Smooth muscle cell (in vitro differentiated cells): ENCODE measurements around the gene CORO1C. TPM values are rescaled to one million over a fixed set of nuclear protein-coding genes. Genes with fewer than 3 reads are reported as not detected.

ENCODE experiments used
- DNase-seq: peaks from one replicate; lab custom pipeline; 2025; ENCODE audit not compliant: unreplicated experiment; lab: John Stamatoyannopoulos, UW
- H2AFZ ChIP-seq: fragments of 200-600 bp; sonication (generic); 2 replicates; pipeline ENCODE4 v1.6.0; 2016; ENCODE audit warnings: antibody characterized with exemption, low read depth, mild to moderate bottlenecking
- H3F3A ChIP-seq: fragments of 200-600 bp; sonication (generic); 2 replicates; pipeline ENCODE4 v1.6.0; 2017; ENCODE audit warnings: antibody characterized with exemption, low read depth
- H3K27ac ChIP-seq: fragments of 200-600 bp; sonication (generic); 2 replicates; pipeline ENCODE4 v1.5.1; 2016; ENCODE audit warnings: low read depth, mild to moderate bottlenecking
- H3K27me3 ChIP-seq: fragments of 200-600 bp; sonication (generic); 2 replicates; pipeline ENCODE4 v1.6.1; 2016; ENCODE audit warnings: low read depth, mild to moderate bottlenecking
- H3K36me3 ChIP-seq: fragments of 200-600 bp; sonication (generic); 2 replicates; pipeline ENCODE4 v1.5.1; 2016; ENCODE audit warnings: low read depth
- H3K4me1 ChIP-seq: fragments of 200-600 bp; sonication (generic); 2 replicates; pipeline ENCODE4 v1.5.1; 2016; ENCODE audit warnings: low read depth
- H3K4me2 ChIP-seq: fragments of 200-600 bp; sonication (generic); 2 replicates; pipeline ENCODE4 v1.6.0; 2016; ENCODE audit warnings: mild to moderate bottlenecking
- H3K4me3 ChIP-seq: fragments of 200-600 bp; sonication (generic); 2 replicates; pipeline ENCODE4 v1.5.1; 2016; ENCODE audit warnings: mild to moderate bottlenecking
- H3K79me2 ChIP-seq: fragments of 200-600 bp; sonication (generic); 2 replicates; pipeline ENCODE4 v1.6.0; 2016; ENCODE audit warnings: low read depth, mild to moderate bottlenecking
- H3K9ac ChIP-seq: fragments of 200-600 bp; sonication (generic); 2 replicates; pipeline ENCODE4 v1.6.0; 2016; ENCODE audit warnings: low read depth
- H3K9me3 ChIP-seq: fragments of 200-600 bp; sonication (generic); replicated peaks from 2 replicates; pipeline ENCODE4 v1.5.1; 2016; ENCODE audit warnings: low read depth
- H4K20me1 ChIP-seq: fragments of 200-600 bp; sonication (generic); 2 replicates; pipeline ENCODE4 v1.6.0; 2016; ENCODE audit warnings: low read depth
- WGBS: methylation state at CpG from one replicate; pipeline ENCODE4 v1.1.7; 2016; ENCODE audit warnings: low lambda C conversion rate; 5-methylcytosine and 5-hydroxymethylcytosine counted together
- polyA plus RNA-seq: library from polyadenylated mRNA; unstranded; fragments of >200 nt; fragmentation: Nextera tagmentation; extraction: Ambion mirVana; gene quantifications from 2 replicates; pipeline ENCODE4 v1.2.1, GENCODE V29; 2016
- total RNA-seq: library from RNA; depleted of rRNA; stranded (reverse); fragments of >200 nt; gene quantifications from 2 replicates; pipeline ENCODE4 v1.2.3, GENCODE V29; 2014
- TF ChIP-seq, protein P1 (sequence below): fragments of 200-600 bp; sonication (generic); IDR thresholded peaks from 2 replicates; pipeline ENCODE4 v1.5.1; 2017; ENCODE audit warnings: borderline replicate concordance, mild to moderate bottlenecking, antibody characterized with exemption; ENCODE audit not compliant: insufficient read depth, poor library complexity, severe bottlenecking

Gene CORO1C
- total and polyA plus RNA-seq, 2 experiments from 2014 or later: 96.7 to 136 TPM

DNA sequence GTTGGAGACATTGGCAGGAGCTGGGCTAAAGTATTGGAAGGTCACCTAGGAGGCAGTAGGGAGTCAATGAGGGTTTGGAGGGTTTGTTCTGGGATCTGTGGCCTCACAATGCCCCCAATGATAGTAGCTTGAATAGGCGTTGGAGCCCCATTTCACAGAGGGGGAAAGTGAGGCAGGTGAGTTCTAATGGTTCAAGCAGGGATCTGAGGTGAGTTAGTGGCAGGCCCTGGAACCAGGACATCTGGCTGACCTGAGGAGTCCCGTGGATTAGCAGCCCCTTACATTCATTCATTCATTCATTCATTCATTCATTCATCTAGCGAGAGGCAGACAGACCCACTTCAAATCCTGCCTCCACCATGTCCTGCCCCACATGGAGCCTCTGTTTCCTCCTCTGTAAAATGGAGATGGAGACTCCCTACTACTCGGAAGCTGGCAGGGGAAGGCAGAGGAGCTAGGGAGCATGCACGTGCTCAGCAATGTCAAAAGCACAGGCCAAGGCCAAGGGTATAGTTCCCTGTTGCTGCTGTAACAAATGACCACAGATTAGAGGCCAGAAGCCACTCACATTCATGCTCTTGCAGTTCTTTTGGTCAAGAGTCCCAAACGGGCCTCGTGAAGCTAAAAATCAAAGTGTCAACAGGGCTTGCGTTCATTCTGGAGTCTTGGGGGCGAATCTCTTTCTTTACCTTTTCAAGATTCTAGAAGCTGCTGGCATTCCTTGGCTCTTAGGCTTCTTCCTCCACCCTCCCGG is 131.2 kb downstream of the CORO1C start:
- no peaks in the 10 kb centered on the region for H4K20me1 ChIP-seq
- no peaks in the 10 kb centered on the region for H3K36me3 ChIP-seq
- H3F3A ChIP-seq: no peaks in the 10 kb centered on the region
- no peaks in the 10 kb centered on the region for H3K4me1 ChIP-seq
- DNase-seq: no peak
- H3K27ac ChIP-seq: no peak overlapping the region
- H3K27me3 ChIP-seq: no peaks in the 10 kb centered on the region
- no peak overlapping the region for H2AFZ ChIP-seq
- no peak overlapping the region for H3K4me3 ChIP-seq
- no peaks in the 10 kb centered on the region for H3K9me3 ChIP-seq
- WGBS: 95% methylated on average over 10 of the region's 10 CpGs
- H3K9ac ChIP-seq: no peak overlapping the region
- H3K4me2 ChIP-seq: no peak overlapping the region
- peaks cover 30% of the 10 kb centered on the region for H3K79me2 ChIP-seq
- TF ChIP-seq, protein P1, sequence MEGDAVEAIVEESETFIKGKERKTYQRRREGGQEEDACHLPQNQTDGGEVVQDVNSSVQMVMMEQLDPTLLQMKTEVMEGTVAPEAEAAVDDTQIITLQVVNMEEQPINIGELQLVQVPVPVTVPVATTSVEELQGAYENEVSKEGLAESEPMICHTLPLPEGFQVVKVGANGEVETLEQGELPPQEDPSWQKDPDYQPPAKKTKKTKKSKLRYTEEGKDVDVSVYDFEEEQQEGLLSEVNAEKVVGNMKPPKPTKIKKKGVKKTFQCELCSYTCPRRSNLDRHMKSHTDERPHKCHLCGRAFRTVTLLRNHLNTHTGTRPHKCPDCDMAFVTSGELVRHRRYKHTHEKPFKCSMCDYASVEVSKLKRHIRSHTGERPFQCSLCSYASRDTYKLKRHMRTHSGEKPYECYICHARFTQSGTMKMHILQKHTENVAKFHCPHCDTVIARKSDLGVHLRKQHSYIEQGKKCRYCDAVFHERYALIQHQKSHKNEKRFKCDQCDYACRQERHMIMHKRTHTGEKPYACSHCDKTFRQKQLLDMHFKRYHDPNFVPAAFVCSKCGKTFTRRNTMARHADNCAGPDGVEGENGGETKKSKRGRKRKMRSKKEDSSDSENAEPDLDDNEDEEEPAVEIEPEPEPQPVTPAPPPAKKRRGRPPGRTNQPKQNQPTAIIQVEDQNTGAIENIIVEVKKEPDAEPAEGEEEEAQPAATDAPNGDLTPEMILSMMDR: no peak

DNA sequence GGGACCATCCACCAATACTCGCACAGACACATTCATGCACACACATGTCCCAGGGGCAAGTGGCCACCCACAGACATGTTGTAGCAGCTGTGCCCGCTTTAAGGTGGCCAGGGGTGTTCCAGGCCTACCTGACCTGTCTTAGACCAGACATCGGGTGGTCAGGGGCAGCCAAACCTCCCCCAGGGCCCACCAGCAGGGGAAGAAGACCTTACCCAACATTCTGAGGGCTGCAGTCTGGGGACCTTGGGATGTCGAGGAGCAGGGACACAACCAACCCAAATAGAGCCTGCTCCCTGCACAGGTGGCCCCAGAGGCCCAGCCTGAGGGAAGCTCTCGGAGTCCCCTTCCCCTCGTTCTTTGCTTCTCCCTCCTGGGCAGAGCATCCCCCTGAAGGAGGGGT is 131.8 kb downstream of the CORO1C start:
- Histone ChIP-seq H3K9me3 (no peaks in the 10 kb centered on the region), H2AFZ (no peak overlapping the region), H3F3A (no peaks in the 10 kb centered on the region), H3K27ac (no peak overlapping the region), H3K36me3 (no peaks in the 10 kb centered on the region), H3K4me2 (no peak overlapping the region), H3K4me3 (no peak overlapping the region), H4K20me1 (no peaks in the 10 kb centered on the region), H3K79me2 (peaks cover 36% of the 10 kb centered on the region), H3K27me3 (no peaks in the 10 kb centered on the region), H3K4me1 (no peaks in the 10 kb centered on the region), H3K9ac (no peak overlapping the region)
- no peak for DNase-seq
- TF ChIP-seq, protein P1: no peak
- 96% methylated on average over 6 of the region's 6 CpGs for WGBS

DNA sequence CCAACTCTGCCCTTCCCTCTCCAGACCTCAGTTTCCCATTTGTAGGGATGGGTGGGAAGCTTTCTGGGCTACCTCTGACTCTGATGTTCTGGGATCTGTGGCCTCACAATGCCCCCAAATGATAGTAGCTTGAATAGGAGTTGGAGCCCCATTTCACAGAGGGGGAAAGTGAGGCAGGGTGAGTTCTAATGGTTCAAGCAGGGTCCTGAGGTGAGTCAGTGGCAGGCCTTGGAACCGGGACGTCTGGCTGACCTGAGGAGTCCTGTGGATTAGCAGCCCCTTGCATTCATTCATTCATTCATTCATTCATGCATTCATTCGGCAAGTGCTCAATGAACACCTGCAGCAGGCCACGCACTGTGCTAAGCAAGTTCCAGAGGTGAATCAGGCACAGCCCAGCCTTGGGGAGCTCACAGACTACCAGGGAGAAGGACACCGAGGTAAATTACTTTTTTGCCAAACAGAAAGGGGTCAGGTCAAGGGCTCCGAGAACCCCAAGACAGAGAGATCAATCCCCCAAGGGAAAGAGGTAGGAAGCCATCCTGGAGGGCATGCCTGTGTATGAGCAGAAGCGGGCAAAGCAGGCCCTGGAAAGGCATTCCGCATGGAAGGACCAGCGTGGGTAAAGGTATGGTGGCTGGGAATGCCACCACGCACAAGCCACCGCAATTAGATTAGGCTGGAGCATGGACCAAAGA is 132.6 kb downstream of the CORO1C start:
- H3K79me2 ChIP-seq: peaks cover 38% of the 10 kb centered on the region
- H3K27ac ChIP-seq: peak overlapping the region; percentile 31
- no peaks in the 10 kb centered on the region for H3K27me3 ChIP-seq
- H3K4me1 ChIP-seq: no peaks in the 10 kb centered on the region
- TF ChIP-seq, protein P1: no peak
- no peaks in the 10 kb centered on the region for H3K36me3 ChIP-seq
- no peaks in the 10 kb centered on the region for H3K9me3 ChIP-seq
- WGBS: 93% methylated on average over 11 of the region's 11 CpGs
- no peaks in the 10 kb centered on the region for H3F3A ChIP-seq
- H3K4me3 ChIP-seq: peak overlapping the region; percentile 61
- H3K9ac ChIP-seq: no peak overlapping the region
- no peaks in the 10 kb centered on the region for H4K20me1 ChIP-seq
- H3K4me2 ChIP-seq: peak overlapping the region; percentile 85
- no peak for DNase-seq
- no peak overlapping the region for H2AFZ ChIP-seq
